Diencephalon (tissue), 1 donor: ENCODE measurements around the gene LSM14B. TPM values are rescaled to one million over a fixed set of nuclear protein-coding genes. Genes with fewer than 3 reads are reported as not detected.

Source experiments
- total RNA-seq: library from RNA; depleted of rRNA; stranded (reverse); fragments of >200 nt; gene quantifications from one replicate; pipeline ENCODE4 v1.2.3, GENCODE V29; 2014

Gene LSM14B
- total RNA-seq: 83.3 TPM

DNA sequence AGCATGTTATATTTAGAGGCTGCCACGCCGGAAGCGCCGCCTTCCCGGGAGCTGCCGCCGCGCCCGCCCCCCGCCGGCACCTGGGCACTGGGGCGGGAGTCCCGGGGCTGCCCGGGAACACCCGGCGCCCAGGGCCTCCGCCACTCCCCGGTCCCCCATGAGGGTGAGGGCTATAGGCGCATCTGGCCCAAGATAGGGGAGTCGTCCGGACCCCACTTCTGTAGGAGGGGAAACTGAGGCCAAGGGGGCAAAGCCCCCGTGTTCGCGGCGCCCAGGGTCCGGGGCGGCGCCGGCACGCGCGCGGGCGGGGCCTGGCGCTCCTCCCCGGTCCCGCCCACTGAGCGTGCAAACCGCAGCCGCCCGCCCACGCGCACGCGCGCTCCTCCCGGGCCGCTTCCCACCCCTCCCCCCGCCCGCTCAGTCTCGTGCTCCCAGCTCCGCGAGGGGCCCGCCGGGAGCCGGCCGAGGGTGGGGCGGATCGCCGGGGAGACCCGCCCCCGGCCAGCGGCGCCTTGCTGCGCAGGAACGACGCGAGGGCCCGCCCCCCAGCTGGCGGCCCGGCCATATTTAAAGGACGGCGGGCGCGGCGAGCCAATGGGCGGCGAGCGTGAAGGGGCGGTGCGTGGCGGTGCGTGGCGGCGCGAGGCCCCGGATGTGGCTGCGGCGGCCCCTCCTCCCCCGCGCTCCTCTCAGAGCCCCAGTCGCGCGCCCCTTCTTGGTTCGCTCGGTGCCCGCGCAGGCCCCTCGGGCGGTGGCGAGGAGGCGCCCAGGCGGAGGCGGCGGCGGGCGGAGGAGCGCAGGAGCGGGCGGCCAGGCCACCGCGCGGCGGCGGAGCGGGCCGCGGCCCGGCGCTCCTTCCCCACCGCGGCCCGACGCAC is at the start of gene LSM14B:
Gene LSM14B (plus strand): TSS at position 700 of the 878 bp plus-strand sequence. CDS start 192 bp downstream, outside the sequence.

DNA sequence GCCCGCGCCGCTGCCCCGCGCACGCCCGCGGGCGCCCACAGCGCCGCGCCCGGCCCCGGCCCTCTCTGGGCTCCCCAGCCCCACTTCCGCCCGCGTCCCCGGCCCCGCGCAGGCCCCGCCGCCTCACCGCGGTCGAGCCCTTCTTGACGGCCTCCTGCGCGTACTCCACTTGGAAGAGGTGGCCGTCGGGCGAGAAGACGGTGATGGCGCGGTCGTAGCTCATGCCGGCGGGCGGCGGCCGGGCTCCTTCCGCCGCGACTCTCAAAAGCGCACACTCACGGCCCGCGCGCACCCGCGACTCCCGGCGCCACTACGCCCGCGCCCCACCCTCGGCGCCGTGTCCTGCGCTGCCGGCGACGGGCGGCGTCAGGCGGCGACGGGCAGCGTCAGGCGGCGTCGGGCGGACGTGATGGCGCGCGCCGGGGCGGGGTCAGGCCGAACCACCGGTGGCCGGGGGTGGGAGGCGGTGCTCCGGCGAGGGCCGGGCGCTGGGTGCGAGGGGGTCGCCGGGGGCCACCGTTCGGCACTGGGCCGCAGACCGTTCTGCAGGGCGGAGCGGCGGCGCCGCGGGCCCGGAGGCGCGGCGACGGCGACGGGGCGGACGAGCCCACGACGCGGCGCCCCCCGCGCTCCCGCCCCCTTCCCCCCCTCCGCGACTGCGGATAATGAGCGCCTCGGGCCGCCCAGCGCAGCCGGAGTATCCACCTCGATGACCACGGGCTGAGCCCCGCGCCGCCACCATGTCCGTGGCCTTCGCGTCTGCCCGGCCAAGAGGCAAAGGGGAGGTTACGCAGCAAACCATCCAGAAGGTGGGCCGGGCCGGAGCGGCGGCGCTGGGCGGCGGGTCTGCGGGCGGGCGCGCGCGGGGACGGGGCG is 21.0 kb downstream of the LSM14B start, which contains the start of the genes PSMA7 and SS18L1:
Gene PSMA7 (minus strand): TSS at position 314 of the 876 bp plus-strand sequence. CDS start 91 bp downstream, at position 223.
Gene SS18L1 (plus strand): TSS at position 689 of the 876 bp plus-strand sequence. CDS start 52 bp downstream, at position 741.

DNA sequence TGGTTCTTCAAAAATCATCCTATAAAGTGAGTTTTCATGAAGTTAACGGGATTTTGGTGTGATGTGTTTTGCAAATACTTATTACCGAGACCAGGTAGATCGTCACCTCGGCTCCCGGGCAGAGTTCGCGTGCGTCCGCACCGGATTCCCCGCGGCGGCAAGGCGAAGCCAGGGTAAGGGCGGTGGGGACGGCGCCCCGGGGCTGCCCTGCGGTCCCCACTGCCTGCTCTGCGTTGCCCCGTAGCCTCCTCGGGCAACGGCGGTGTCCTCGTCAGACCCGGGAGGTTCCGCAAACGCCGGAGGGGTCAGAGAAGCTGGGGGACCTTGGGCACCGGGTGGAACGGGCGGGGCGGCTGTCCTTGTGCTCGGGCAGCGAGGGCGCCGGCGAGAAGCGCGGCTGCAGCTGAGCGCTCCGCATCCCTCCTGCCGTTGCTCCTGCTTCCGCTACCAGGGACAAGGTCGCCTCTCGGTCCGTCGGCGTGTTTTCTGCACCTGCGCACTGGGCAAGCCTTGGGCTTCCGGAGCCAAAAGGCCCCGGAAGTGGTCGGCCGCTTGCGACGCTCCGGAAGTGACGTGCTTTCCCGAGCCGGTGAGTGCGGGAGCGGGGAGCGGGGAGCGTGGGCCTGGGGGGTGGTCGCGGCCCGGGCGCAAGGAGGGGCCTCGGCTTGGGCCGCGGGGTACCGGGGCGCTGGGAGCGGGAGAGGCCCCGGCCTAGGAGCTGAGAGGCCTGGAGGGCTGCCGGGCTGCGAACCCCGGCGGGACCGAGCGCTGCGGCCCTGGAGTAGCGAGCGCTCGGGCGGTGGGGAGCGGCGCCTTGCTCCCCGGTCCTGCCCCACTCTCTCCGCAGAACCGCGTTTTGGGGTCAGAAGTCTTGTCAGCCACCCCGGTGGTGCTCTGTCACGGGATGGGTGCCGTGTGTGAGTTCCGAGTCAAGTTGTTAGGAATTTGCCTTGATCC is 60.5 kb downstream of the LSM14B start, which contains the start of gene MTG2:
Gene MTG2 (plus strand): TSS at position 560 of the 957 bp plus-strand sequence. CDS start 10,393 bp downstream, outside the sequence.

Other genes starting within 250 kb of the LSM14B start
- 8.5 TPM for gene TAF4, start 56.6 kb upstream of the LSM14B start, total RNA-seq
- gene PSMA7, start 20.9 kb downstream of the LSM14B start, total RNA-seq: 116 TPM
- 75.9 TPM for gene SS18L1, start 21.3 kb downstream of the LSM14B start, total RNA-seq
- gene MTG2, start 60.6 kb downstream of the LSM14B start, total RNA-seq: 13.6 TPM
- 2.3 TPM for gene HRH3, start 97.8 kb downstream of the LSM14B start, total RNA-seq
- gene OSBPL2, start 116.0 kb downstream of the LSM14B start, total RNA-seq: 49.4 TPM
- gene ADRM1, start 180.5 kb downstream of the LSM14B start, total RNA-seq: 38.5 TPM
- 12.9 TPM for gene LAMA5, start 244.8 kb downstream of the LSM14B start, total RNA-seq